Activated CD8-positive, alpha-beta T cell treated with anti-CD3 and anti-CD28 coated beads for 36 hours (primary cell): ENCODE results near the gene FAM76A. TPM values are rescaled to one million over a fixed set of nuclear protein-coding genes. Genes with fewer than 3 reads are reported as not detected.

ENCODE experiments used
- ATAC-seq: fragments of 200-7000 bp; cut with Tn5 transposase; one replicate; pipeline ENCODE4 v1.10.0; 2021; ENCODE audit warnings: mild to moderate bottlenecking, moderate library complexity
- CTCF ChIA-PET: fragments of 350-600 bp; sonication (Branson Sonifier 250); formaldehyde crosslinking; loops from one replicate; lab custom pipeline; 2021; ENCODE audit warnings: antibody characterized with exemption; lab: Charles Lee
- POLR2A ChIA-PET: fragments of 350-600 bp; sonication (Branson Sonifier 250); formaldehyde crosslinking; loops from one replicate; lab custom pipeline; 2021; ENCODE audit warnings: antibody characterized with exemption; lab: Charles Lee
- DNase-seq: peaks from one replicate; pipeline ENCODE4 v3.0.0-alpha.2; 2020
- H3K27ac Mint-ChIP-seq: one replicate; pipeline ENCODE4 v1.8.0; 2021; ENCODE audit warnings: mild to moderate bottlenecking, mixed read lengths
- H3K27me3 Mint-ChIP-seq: one replicate; pipeline ENCODE4 v1.8.0; 2021; ENCODE audit warnings: mixed read lengths
- H3K36me3 Mint-ChIP-seq: one replicate; pipeline ENCODE4 v1.8.0; 2021; ENCODE audit warnings: low read depth, mixed read lengths
- H3K4me1 Mint-ChIP-seq: one replicate; pipeline ENCODE4 v1.8.0; 2021; ENCODE audit warnings: low read depth, mixed read lengths
- H3K4me3 Mint-ChIP-seq: one replicate; pipeline ENCODE4 v1.8.0; 2021; ENCODE audit warnings: mild to moderate bottlenecking, moderate library complexity, mixed read lengths
- H3K9me3 Mint-ChIP-seq: one replicate; pipeline ENCODE4 v1.8.0; 2021; ENCODE audit warnings: mixed read lengths
- CTCF ChIP-seq: fragments of 200-600 bp; IDR thresholded peaks from one replicate; pipeline ENCODE4 v1.8.0; 2022; ENCODE audit warnings: antibody characterized with exemption, mild to moderate bottlenecking
- intact Hi-C: fragments of 100-400 bp; cut with micrococcal nuclease; formaldehyde crosslinking; loops from one replicate; pipeline ENCODE4 v1.10.0; 2022
- total RNA-seq, 2 experiments: library from RNA; stranded (reverse); gene quantifications; one replicate each; pipeline ENCODE4 v1.2.3, GENCODE V29; 2021

The FAM76A gene
- total RNA-seq, 2 experiments from 2014 or later, result 6.9 to 7.9 TPM

DNA sequence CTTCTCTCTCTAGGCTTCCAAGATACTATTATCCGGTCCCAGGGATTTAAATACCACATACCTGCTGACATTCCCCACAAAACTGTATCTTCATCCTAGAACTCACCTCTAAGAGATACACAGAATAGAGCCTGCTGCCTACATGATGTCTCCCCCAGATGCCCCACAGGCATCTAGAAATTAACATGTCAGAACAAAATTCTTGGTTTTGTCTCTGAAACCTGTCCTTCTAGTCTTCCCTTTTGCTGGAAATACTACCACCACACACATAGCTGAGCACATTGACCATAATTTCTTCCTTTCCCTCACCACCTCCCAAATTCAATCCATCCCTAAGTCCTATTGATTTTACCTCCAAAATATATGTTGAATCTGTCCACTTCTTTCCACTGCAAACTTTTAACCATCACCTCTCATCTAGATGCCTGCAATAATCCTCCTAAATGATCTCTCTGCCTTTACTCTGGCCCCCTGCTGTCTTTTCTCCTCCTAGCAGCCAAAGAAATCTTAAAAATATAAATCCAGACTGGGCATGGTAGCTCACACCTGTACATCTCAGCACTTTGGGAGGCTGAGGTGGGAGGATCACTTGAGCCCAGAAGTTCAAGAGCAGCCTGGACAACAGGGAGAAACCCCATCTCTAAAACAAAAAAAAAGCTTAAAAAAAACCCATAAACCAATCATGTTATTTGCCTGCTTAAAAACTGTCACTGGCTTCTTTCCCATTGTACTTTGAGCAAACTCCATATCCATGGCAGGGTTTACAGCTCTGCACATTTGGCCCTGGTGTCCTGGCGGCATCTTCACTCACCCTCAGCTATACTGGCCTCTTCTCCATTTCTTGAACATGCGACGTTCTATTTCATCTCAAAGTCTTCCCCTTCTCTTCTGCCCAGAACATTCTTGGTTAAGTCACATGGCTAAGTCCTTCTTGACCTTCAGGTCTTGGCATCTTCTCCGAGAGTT, 6.2 kb upstream of the FAM76A start:
- POLR2A ChIA-PET, result interaction anchor here (1.0 kb wide), 1 partner anchor 50 kb away, joined by 3 read pairs; no protein-coding TSS in a partner anchor
- ATAC-seq, result peak; percentile 49

DNA sequence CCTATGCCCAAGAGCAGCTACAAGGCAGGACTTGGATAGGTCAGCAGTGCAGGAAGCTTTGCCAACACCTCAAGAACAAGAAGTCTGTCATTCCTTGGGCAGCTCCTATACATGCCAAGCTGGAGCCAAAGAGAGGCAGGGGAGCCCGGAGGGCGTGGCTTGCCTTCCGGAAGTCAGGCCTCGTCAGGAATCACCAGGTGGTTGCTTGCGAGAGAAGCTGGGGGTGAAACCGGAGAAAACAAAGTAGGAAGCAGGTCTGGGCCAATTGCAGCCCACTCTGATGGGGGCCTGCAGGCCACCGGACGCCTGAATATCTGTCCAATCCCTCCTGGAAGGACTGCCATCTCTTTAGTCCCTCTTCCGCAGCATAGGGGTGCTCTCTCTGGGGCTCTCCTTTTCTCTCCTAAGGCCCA, 794 bp upstream of the FAM76A start:
- peak overlapping the region; percentile 78 for H3K4me3 Mint-ChIP-seq
- no peak for ATAC-seq
- ChIA-PET POLR2A (interaction anchor here (0.8 to 1.5 kb wide), 7 partner anchors 13 to 919 kb away, joined by 3 to 10 read pairs (median 3); partner anchors contain the start of gene STX12), CTCF (interaction anchor here (0.8 to 1.5 kb wide), 10 partner anchors 12 to 168 kb away, joined by 3 to 9 read pairs (median 4); partner anchors contain the start of gene IFI6)
- TF ChIP-seq CTCF, result no peak
- intact Hi-C loops, result loop anchor here (10.0 kb wide), 1 partner anchor 120 kb away; the partner anchor contains the start of gene AHDC1
- H3K27me3 Mint-ChIP-seq, result no peaks in the 10 kb centered on the region
- H3K27ac Mint-ChIP-seq, result peak overlapping the region; percentile 94
- H3K9me3 Mint-ChIP-seq, result no peaks in the 10 kb centered on the region
- H3K4me1 Mint-ChIP-seq, result peaks cover 24% of the 10 kb centered on the region
- DNase-seq, result no peak
- peaks cover 6% of the 10 kb centered on the region for H3K36me3 Mint-ChIP-seq

More for the DNA sequence above, 6.2 kb upstream of the FAM76A start:
- peaks cover 1% of the 10 kb centered on the region for H3K4me1 Mint-ChIP-seq
- no peak overlapping the region for H3K4me3 Mint-ChIP-seq
- H3K27me3 Mint-ChIP-seq, result peaks cover 12% of the 10 kb centered on the region
- TF ChIP-seq CTCF, result no peak
- DNase-seq, result no peak
- peaks cover 9% of the 10 kb centered on the region for H3K9me3 Mint-ChIP-seq
- H3K27ac Mint-ChIP-seq, result no peak overlapping the region
- H3K36me3 Mint-ChIP-seq, result no peaks in the 10 kb centered on the region
- intact Hi-C loops, result loop anchor here (10.0 kb wide), 1 partner anchor 115 kb away; the partner anchor contains the start of gene AHDC1
- CTCF ChIA-PET, result interaction anchor here (1.0 to 1.7 kb wide), 4 partner anchors 14 to 50 kb away, joined by 3 to 6 read pairs (median 5); partner anchors contain the start of gene IFI6

GRCh38 chr1:27726173-27727044, 648 bp downstream of the FAM76A start:
- peak; percentile 0 for ATAC-seq
- TF ChIP-seq CTCF, result peak; percentile 2
- peak; percentile 58 for DNase-seq
- Mint-ChIP-seq H3K4me1 (peaks cover 24% of the 10 kb centered on the region), H3K9me3 (no peaks in the 10 kb centered on the region), H3K36me3 (peaks cover 6% of the 10 kb centered on the region), H3K27ac (no peak overlapping the region), H3K27me3 (no peaks in the 10 kb centered on the region), H3K4me3 (peak overlapping the region; percentile 80)
- CTCF ChIA-PET, result interaction anchor here (0.7 to 1.5 kb wide), 8 partner anchors 11 to 131 kb away, joined by 3 to 9 read pairs (median 4); no protein-coding TSS in a partner anchor
- intact Hi-C loops, result loop anchor here (10.0 kb wide), 1 partner anchor 122 kb away; the partner anchor contains the start of gene AHDC1
- POLR2A ChIA-PET, result interaction anchor here (0.6 to 1.5 kb wide), 7 partner anchors 11 to 918 kb away, joined by 3 to 10 read pairs (median 3); partner anchors contain the start of gene STX12

DNA sequence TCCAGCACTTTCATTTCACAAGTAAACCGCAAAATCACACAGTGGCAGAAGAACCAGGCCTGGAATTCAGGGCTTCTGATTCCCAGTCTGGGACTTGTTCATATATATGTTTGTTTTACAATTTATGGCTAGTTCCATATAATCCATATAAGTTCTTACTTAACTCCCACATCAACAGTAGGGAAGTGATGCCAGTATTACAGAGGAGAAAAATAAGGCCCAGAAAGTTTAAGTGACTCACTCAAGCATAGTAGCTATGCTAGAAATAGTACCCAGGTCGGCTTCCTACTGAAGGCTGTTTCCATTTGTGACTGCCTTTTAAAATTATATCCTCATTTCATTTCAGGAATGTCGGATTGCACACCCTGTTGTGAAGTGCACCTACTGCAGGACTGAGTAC, 1.4 kb downstream of the FAM76A start:
- CTCF ChIA-PET, result no interaction called here
- intact Hi-C loops, result loop anchor here (10.0 kb wide), 1 partner anchor 122 kb away; the partner anchor contains the start of gene AHDC1
- H3K27ac Mint-ChIP-seq, result no peak overlapping the region

More for the DNA sequence above, 1.4 kb downstream of the FAM76A start:
- Mint-ChIP-seq H3K9me3 (no peaks in the 10 kb centered on the region), H3K4me3 (peak overlapping the region; percentile 80), H3K36me3 (peaks cover 6% of the 10 kb centered on the region), H3K27me3 (no peaks in the 10 kb centered on the region), H3K4me1 (peaks cover 24% of the 10 kb centered on the region)
- ATAC-seq, result no peak
- POLR2A ChIA-PET, result interaction anchor here (0.6 kb wide), 1 partner anchor 22 kb away, joined by 3 read pairs; no protein-coding TSS in a partner anchor
- no peak for DNase-seq
- no peak for TF ChIP-seq CTCF
